ENCODE results near the gene CD80.
"Not testable (repeated sequence)": the region's sequence is repeated elsewhere in the genome, so short reads cannot be mapped to it uniquely, and the experiment has no call there.

Gene CD80

GRCh38 chr3:119569156-119569555, 9.7 kb upstream of the CD80 start:
- TF ChIP-seq, protein P1, sequence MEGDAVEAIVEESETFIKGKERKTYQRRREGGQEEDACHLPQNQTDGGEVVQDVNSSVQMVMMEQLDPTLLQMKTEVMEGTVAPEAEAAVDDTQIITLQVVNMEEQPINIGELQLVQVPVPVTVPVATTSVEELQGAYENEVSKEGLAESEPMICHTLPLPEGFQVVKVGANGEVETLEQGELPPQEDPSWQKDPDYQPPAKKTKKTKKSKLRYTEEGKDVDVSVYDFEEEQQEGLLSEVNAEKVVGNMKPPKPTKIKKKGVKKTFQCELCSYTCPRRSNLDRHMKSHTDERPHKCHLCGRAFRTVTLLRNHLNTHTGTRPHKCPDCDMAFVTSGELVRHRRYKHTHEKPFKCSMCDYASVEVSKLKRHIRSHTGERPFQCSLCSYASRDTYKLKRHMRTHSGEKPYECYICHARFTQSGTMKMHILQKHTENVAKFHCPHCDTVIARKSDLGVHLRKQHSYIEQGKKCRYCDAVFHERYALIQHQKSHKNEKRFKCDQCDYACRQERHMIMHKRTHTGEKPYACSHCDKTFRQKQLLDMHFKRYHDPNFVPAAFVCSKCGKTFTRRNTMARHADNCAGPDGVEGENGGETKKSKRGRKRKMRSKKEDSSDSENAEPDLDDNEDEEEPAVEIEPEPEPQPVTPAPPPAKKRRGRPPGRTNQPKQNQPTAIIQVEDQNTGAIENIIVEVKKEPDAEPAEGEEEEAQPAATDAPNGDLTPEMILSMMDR (IDR thresholded peaks at IDR 0.05) = no peak
- H3K27ac ChIP-seq = no peak overlapping the region

DNA sequence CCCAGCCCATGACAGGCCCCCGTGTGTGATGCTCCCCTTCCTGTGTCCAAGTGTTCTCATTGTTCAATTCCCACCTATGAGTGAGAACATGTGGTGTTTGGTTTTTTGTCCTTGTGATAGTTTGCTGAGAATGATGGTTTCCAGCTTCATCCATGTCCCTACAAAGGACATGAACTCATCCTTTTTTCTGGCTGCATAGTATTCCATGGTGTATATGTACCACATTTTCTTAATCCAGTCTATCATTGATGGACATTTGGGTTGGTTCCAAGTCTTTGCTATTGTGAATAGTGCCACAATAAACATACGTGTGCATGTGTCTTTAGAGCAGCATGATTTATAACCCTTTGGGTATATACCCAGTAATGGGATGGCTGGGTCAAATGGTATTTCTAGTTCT, 3.9 kb upstream of the CD80 start:
- H3K9me3 ChIP-seq (ENCODE audit: control insufficient read depth, low read length); H3K27me3 ChIP-seq (ENCODE audit: control insufficient read depth, insufficient read depth, low read length); H3K27ac ChIP-seq; H3K9ac ChIP-seq; H2AFZ ChIP-seq; H3K79me2 ChIP-seq; H3K36me3 ChIP-seq (ENCODE audit: control insufficient read depth, insufficient read depth, low read length); H3K4me3 ChIP-seq (ENCODE audit: low read depth, low read length); H3K4me2 ChIP-seq (ENCODE audit: low read length); H3K4me1 ChIP-seq: not testable (repeated sequence)

More at GRCh38 chr3:119569156-119569555, 9.7 kb upstream of the CD80 start:
- Histone ChIP-seq H3K4me3 (ENCODE audit: low read depth, low read length) (no peak overlapping the region), H3K79me2 (no peaks in the 10 kb centered on the region), H3K4me1 (no peaks in the 10 kb centered on the region), H3K9ac (no peak overlapping the region), H2AFZ (no peak overlapping the region), H3K4me2 (ENCODE audit: low read length) (no peak overlapping the region), H3K9me3 (ENCODE audit: control insufficient read depth, low read length) (no peaks in the 10 kb centered on the region), H3K36me3 (ENCODE audit: control insufficient read depth, insufficient read depth, low read length) (no peaks in the 10 kb centered on the region), H3K27me3 (ENCODE audit: control insufficient read depth, insufficient read depth, low read length) (no peaks in the 10 kb centered on the region)

DNA sequence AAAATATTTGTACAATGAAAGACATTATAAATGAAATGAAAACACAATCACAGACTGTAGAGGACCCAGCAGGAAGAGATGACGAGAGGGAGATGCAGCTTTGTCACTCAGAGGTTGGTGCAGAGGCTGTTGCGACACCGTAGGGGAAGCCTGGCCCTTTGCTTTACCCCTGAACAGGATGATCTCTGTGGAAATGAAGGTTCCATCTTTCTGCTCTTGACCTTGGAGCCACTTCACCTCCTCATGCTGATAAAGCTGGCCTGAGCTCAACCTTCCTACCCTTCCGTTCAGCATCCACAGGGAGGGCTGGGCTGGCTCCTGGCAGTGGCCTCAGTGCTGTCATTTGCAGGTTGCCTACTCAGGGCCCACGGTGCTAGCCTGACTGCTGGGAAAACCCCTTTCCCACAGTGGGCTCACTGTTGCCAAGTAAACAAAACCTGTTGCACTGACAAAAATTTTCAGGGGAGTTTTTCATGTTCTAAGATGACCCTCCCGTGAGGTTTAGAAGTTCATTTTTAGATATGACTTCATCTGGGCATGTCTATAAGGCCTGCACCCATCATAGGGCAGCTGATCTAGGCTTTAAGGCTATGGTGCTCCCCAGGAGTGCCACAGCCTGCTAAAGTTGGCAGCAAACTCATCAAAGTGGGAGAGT, 3.0 kb upstream of the CD80 start:
- H3K27ac ChIP-seq = no peak overlapping the region
- no peak overlapping the region for H3K4me2 ChIP-seq (ENCODE audit: low read length)
- TF ChIP-seq, protein P1 (IDR thresholded peaks at IDR 0.05) = no peak
- no peak overlapping the region for H2AFZ ChIP-seq
- H3K9me3 ChIP-seq (ENCODE audit: control insufficient read depth, low read length) = no peaks in the 10 kb centered on the region
- H3K4me3 ChIP-seq (ENCODE audit: low read depth, low read length) = no peak overlapping the region
- H3K9ac ChIP-seq = no peak overlapping the region
- no peaks in the 10 kb centered on the region for H3K79me2 ChIP-seq
- H3K27me3 ChIP-seq (ENCODE audit: control insufficient read depth, insufficient read depth, low read length) = no peaks in the 10 kb centered on the region
- H3K36me3 ChIP-seq (ENCODE audit: control insufficient read depth, insufficient read depth, low read length) = no peaks in the 10 kb centered on the region
- no peaks in the 10 kb centered on the region for H3K4me1 ChIP-seq

DNA sequence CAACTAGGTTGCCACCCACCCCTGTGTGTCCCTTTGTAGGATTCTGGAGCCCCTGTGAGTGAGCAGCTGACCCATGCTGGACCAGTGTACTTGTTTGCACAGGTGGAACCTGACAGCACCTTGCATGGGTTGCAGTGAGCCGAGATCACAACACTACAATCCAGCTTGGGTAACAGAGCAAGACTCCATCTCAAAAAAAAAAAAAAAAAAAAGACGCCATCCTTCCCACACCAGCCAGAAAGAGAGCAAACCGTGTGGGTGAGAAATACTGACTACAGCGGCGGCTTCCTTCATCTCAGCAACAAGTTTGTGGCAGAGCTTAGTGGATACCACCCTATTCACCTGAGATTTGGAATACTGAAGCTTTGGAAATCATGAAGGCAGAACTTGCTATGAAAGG, 746 bp upstream of the CD80 start:
- H3K4me3 ChIP-seq (ENCODE audit: low read depth, low read length) = no peak overlapping the region
- no peak overlapping the region for H2AFZ ChIP-seq
- TF ChIP-seq, protein P1 (IDR thresholded peaks at IDR 0.05) = no peak
- H3K79me2 ChIP-seq = no peaks in the 10 kb centered on the region
- no peaks in the 10 kb centered on the region for H3K27me3 ChIP-seq (ENCODE audit: control insufficient read depth, insufficient read depth, low read length)
- no peaks in the 10 kb centered on the region for H3K9me3 ChIP-seq (ENCODE audit: control insufficient read depth, low read length)
- H3K4me2 ChIP-seq (ENCODE audit: low read length) = no peak overlapping the region
- H3K4me1 ChIP-seq = no peaks in the 10 kb centered on the region
- no peak overlapping the region for H3K27ac ChIP-seq
- H3K36me3 ChIP-seq (ENCODE audit: control insufficient read depth, insufficient read depth, low read length) = no peaks in the 10 kb centered on the region
- H3K9ac ChIP-seq = no peak overlapping the region

- Histone ChIP-seq H3K9ac (no peak overlapping the region), H3K27ac (no peak overlapping the region), H3K4me3 (ENCODE audit: low read depth, low read length) (no peak overlapping the region), H3K27me3 (ENCODE audit: control insufficient read depth, insufficient read depth, low read length) (no peaks in the 10 kb centered on the region), H3K4me1 (no peaks in the 10 kb centered on the region), H2AFZ (no peak overlapping the region), H3K4me2 (ENCODE audit: low read length) (no peak overlapping the region), H3K79me2 (no peaks in the 10 kb centered on the region), H3K9me3 (ENCODE audit: control insufficient read depth, low read length) (no peaks in the 10 kb centered on the region), H3K36me3 (ENCODE audit: control insufficient read depth, insufficient read depth, low read length) (no peaks in the 10 kb centered on the region)
- TF ChIP-seq, protein P1 (IDR thresholded peaks at IDR 0.05) = no peak
These were observed 642 bp downstream of the CD80 start for GRCh38 chr3:119558626-119559317.
